GM19043 (cell line): ENCODE results near the gene TXNIP.

Experiments
- ATAC-seq: cut with Tn5 transposase; IDR thresholded peaks from one replicate; pipeline ENCODE4 v1.9.1; 2021; ENCODE audit warnings: low read depth; ENCODE audit not compliant: unreplicated experiment

Gene TXNIP

GRCh38 chr1:146012703-146013558 lies 16.6 kb upstream of the TXNIP start:
- ATAC-seq, result no peak

- no peak for ATAC-seq
These were observed 13.9 kb upstream of the TXNIP start for GRCh38 chr1:146010126-146010738.

- ATAC-seq, result no peak
These were observed 11.2 kb upstream of the TXNIP start for GRCh38 chr1:146007489-146008133.

GRCh38 chr1:146001709-146002108 lies 5.3 kb upstream of the TXNIP start:
- ATAC-seq, result no peak

GRCh38 chr1:145999321-146000024 lies 3.1 kb upstream of the TXNIP start:
- ATAC-seq, result no peak

GRCh38 chr1:145997718-145998023 lies 1.3 kb upstream of the TXNIP start:
- ATAC-seq, result no peak

GRCh38 chr1:145997016-145997717 lies 788 bp upstream of the TXNIP start:
- ATAC-seq, result peak; percentile 60

GRCh38 chr1:145995964-145996432 lies 381 bp downstream of the TXNIP start:
- ATAC-seq, result no peak

GRCh38 chr1:145995148-145995881 lies 1.1 kb downstream of the TXNIP start:
- ATAC-seq, result no peak

- no peak for ATAC-seq
These were observed 1.8 kb downstream of the TXNIP start for GRCh38 chr1:145994391-145995120.

- ATAC-seq, result no peak
These were observed 2.6 kb downstream of the TXNIP start for GRCh38 chr1:145993618-145994390.

GRCh38 chr1:145992958-145993617 lies 3.3 kb downstream of the TXNIP start:
- no peak for ATAC-seq

- ATAC-seq, result no peak
These were observed 3.9 kb downstream of the TXNIP start for GRCh38 chr1:145992502-145992936.

GRCh38 chr1:145991735-145992412 lies 4.5 kb downstream of the TXNIP start:
- no peak for ATAC-seq

- ATAC-seq, result no peak
These were observed 6.0 kb downstream of the TXNIP start for GRCh38 chr1:145990249-145990855.

GRCh38 chr1:145988773-145989172 lies 7.6 kb downstream of the TXNIP start:
- ATAC-seq, result no peak

GRCh38 chr1:145987926-145988325 lies 8.5 kb downstream of the TXNIP start:
- no peak for ATAC-seq
